HUES48 (cell line): Measurements from ENCODE around the gene PPP3CA.

ENCODE experiments used
- H3K27ac ChIP-seq: one replicate; pipeline ENCODE4 v1.7.0; 2013; ENCODE audit warnings: low read depth, low read length, inconsistent platforms
- H3K27me3 ChIP-seq: 2 replicates; pipeline ENCODE4 v1.6.1; 2013; ENCODE audit warnings: mild to moderate bottlenecking, low read length; ENCODE audit not compliant: control insufficient read depth, insufficient read depth
- H3K36me3 ChIP-seq: 2 replicates; pipeline ENCODE4 v1.6.1; 2013; ENCODE audit warnings: low read length; ENCODE audit not compliant: control insufficient read depth, insufficient read depth
- H3K4me1 ChIP-seq: 2 replicates; pipeline ENCODE4 v1.6.1; 2013; ENCODE audit warnings: mild to moderate bottlenecking, low read length; ENCODE audit not compliant: control insufficient read depth, insufficient read depth
- H3K4me3 ChIP-seq: 2 replicates; pipeline ENCODE4 v1.5.1; 2013; ENCODE audit warnings: mild to moderate bottlenecking, low read depth, low read length
- H3K9ac ChIP-seq: 2 replicates; pipeline ENCODE4 v1.6.1; 2013; ENCODE audit warnings: mild to moderate bottlenecking, low read depth, low read length, moderate library complexity
- H3K9me3 ChIP-seq: 2 replicates; pipeline ENCODE4 v1.6.1; 2013; ENCODE audit warnings: low read length; ENCODE audit not compliant: control insufficient read depth, insufficient read depth

Gene PPP3CA

DNA sequence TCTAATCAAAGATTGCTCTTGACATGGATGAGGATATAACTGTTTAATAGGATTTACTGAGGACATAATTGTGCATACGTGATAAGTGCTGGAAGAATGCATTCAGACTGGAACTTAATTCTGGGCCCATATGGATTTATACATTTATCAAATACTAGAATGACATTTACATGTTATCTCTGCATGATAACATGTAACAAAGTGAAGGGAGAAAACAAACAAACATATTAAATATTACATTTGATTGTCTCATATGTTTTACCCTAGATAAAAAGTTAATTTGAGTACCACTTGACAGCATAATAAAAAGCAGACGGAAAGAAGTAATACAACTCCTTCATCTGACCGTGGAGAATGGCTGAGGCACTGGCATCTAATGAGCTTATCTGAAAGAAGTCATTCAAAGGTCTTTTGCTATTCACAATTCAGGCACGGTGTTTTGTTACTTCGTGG is 297.8 kb downstream of the PPP3CA start:
- Histone ChIP-seq H3K4me1 (peaks cover 32% of the 10 kb centered on the region), H3K27me3 (no peaks in the 10 kb centered on the region), H3K4me3 (no peak overlapping the region), H3K36me3 (no peaks in the 10 kb centered on the region), H3K27ac (no peak overlapping the region), H3K9me3 (no peaks in the 10 kb centered on the region), H3K9ac (no peak overlapping the region)

GRCh38 chr4:101044766-101045165 is 302.6 kb downstream of the PPP3CA start:
- Histone ChIP-seq H3K9me3 (no peaks in the 10 kb centered on the region), H3K4me3 (no peak overlapping the region), H3K27ac (peak overlapping the region; percentile 53), H3K36me3 (no peaks in the 10 kb centered on the region), H3K27me3 (no peaks in the 10 kb centered on the region; the same call in 1 of the 2 replicates), H3K9ac (no peak overlapping the region), H3K4me1 (peaks cover 15% of the 10 kb centered on the region)

DNA sequence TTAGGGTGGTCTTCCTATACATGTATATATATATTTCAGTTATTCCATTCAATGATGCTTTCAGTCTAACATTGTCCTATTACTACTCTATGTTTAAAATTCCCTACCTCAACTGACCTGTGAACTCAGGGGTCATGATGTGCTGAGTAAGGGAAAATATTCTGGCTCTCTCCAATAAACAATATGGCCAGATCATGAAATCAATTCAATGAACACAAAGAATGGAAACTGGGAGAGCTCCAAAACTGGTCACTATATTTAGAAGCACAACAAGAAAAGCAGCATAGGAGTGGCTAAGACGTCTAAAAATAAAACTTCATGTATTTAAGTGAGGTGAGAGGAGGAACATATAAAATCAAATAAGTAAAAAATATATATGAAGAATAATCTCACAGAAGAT is 304.5 kb downstream of the PPP3CA start:
- Histone ChIP-seq H3K4me3 (no peak overlapping the region), H3K36me3 (no peaks in the 10 kb centered on the region), H3K9me3 (no peaks in the 10 kb centered on the region), H3K9ac (no peak overlapping the region), H3K4me1 (peaks cover 15% of the 10 kb centered on the region), H3K27ac (no peak overlapping the region), H3K27me3 (no peaks in the 10 kb centered on the region; the same call in 1 of the 2 replicates)

DNA sequence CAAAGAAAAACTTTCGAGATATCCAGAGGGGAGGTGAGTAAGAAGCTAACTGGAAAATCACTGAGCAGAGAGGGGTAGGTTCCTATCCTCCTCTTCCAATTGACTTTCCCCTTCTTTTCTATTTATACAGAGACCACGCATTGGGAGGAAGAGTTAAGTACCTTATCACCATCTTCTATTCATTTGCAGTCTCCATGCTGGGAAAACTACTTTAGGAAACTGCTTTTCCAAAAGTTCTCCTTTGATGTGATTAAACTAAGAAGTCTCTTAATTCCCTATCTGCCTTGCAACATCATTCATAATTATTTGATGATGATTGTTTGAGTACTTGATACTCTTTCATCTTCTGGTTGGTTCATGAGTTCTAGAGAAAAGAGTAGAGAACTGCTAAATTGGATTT is 306.6 kb downstream of the PPP3CA start:
- Histone ChIP-seq H3K9me3 (no peaks in the 10 kb centered on the region), H3K27me3 (no peaks in the 10 kb centered on the region; the same call in 1 of the 2 replicates), H3K36me3 (0 out of 2 replicates have a peak, but pooled peaks cover 3% of the 10 kb centered on the region), H3K4me1 (peaks cover 15% of the 10 kb centered on the region), H3K4me3 (no peak overlapping the region), H3K27ac (no peak overlapping the region), H3K9ac (no peak overlapping the region)

DNA sequence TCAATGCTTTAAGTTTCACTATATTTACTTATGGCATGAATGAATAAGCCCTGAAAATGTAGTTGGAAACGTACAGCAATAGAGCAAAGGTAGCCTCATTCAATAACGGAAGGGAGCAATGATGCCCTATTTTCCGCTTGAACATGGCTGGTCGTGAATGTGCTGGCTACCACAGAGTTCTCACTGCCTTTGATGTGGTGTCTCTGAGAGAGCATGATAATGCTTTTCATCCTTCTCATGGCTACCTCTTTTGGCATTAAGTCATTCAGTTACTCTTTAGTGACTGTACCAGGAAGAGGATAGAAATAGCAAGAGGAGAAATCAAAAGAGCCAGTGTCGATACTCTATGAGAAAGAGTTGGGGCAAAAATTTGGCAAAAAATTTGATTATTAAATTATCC is 308.0 kb downstream of the PPP3CA start:
- no peak overlapping the region for H3K9ac ChIP-seq
- H3K36me3 ChIP-seq: 0 out of 2 replicates have a peak, but pooled peaks cover 3% of the 10 kb centered on the region
- H3K9me3 ChIP-seq: no peaks in the 10 kb centered on the region
- H3K4me1 ChIP-seq: peaks cover 5% of the 10 kb centered on the region
- no peak overlapping the region for H3K4me3 ChIP-seq
- no peak overlapping the region for H3K27ac ChIP-seq
- no peaks in the 10 kb centered on the region; the same call in 1 of the 2 replicates for H3K27me3 ChIP-seq

DNA sequence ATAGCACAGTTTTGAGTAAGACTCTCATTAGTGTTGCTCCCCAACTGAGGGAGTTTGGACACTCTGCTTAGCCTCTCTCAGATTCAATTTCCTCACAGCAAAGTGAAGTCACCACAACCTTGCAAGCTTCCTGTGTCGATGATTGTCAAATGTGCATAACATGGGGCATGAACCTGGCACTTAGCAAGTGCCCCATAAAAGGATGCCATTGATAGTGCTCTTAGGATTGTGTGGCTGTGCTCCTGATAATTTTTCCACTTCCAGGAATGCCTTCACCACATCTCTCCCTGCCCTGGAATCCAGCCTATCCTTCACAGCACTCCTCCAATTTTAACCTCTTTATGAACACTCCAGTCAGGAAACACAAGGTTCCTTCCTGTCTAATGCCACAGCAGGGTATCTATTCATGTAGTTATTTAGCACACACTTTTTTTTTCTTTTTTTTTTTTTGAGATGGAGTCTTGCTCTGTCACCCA is 309.4 kb downstream of the PPP3CA start:
- Histone ChIP-seq H3K36me3 (0 out of 2 replicates have a peak, but pooled peaks cover 3% of the 10 kb centered on the region), H3K27me3 (no peaks in the 10 kb centered on the region; the same call in 1 of the 2 replicates), H3K27ac (no peak overlapping the region), H3K9me3 (no peaks in the 10 kb centered on the region), H3K4me1 (peaks cover 16% of the 10 kb centered on the region), H3K9ac (no peak overlapping the region), H3K4me3 (no peak overlapping the region)

- Histone ChIP-seq H3K4me1 (peaks cover 24% of the 10 kb centered on the region), H3K27me3 (no peaks in the 10 kb centered on the region; the same call in 1 of the 2 replicates), H3K9me3 (no peaks in the 10 kb centered on the region), H3K36me3 (0 out of 2 replicates have a peak, but pooled peaks cover 3% of the 10 kb centered on the region), H3K27ac (no peak overlapping the region), H3K9ac (no peak overlapping the region), H3K4me3 (no peak overlapping the region)
Observed at GRCh38 chr4:101037249-101037648, 310.1 kb downstream of the PPP3CA start.

GRCh38 chr4:101035487-101035886 is 311.8 kb downstream of the PPP3CA start:
- no peak overlapping the region for H3K9ac ChIP-seq
- peaks cover 37% of the 10 kb centered on the region for H3K4me1 ChIP-seq
- H3K9me3 ChIP-seq: no peaks in the 10 kb centered on the region
- no peaks in the 10 kb centered on the region for H3K27me3 ChIP-seq
- 0 out of 2 replicates have a peak, but pooled peaks cover 3% of the 10 kb centered on the region for H3K36me3 ChIP-seq
- no peak overlapping the region for H3K27ac ChIP-seq
- H3K4me3 ChIP-seq: no peak overlapping the region

- no peak overlapping the region for H3K9ac ChIP-seq
- H3K9me3 ChIP-seq: no peaks in the 10 kb centered on the region
- H3K36me3 ChIP-seq: 0 out of 2 replicates have a peak, but pooled peaks cover 3% of the 10 kb centered on the region
- H3K27me3 ChIP-seq: no peaks in the 10 kb centered on the region
- H3K4me1 ChIP-seq: peaks cover 48% of the 10 kb centered on the region
- H3K27ac ChIP-seq: no peak overlapping the region
- no peak overlapping the region for H3K4me3 ChIP-seq
Observed at GRCh38 chr4:101033986-101034385, 313.3 kb downstream of the PPP3CA start.

- H3K36me3 ChIP-seq: 0 out of 2 replicates have a peak, but pooled peaks cover 3% of the 10 kb centered on the region
- H3K9me3 ChIP-seq: no peaks in the 10 kb centered on the region
- peaks cover 55% of the 10 kb centered on the region for H3K4me1 ChIP-seq
- H3K27ac ChIP-seq: peak overlapping the region; percentile 85
- no peak overlapping the region for H3K9ac ChIP-seq
- no peak overlapping the region for H3K4me3 ChIP-seq
- H3K27me3 ChIP-seq: no peaks in the 10 kb centered on the region
Observed at GRCh38 chr4:101032541-101032940, 314.8 kb downstream of the PPP3CA start.

GRCh38 chr4:101031971-101032370 is 315.4 kb downstream of the PPP3CA start:
- Histone ChIP-seq H3K36me3 (0 out of 2 replicates have a peak, but pooled peaks cover 1% of the 10 kb centered on the region), H3K4me1 (peaks cover 60% of the 10 kb centered on the region), H3K27me3 (no peaks in the 10 kb centered on the region), H3K9ac (no peak overlapping the region), H3K9me3 (no peaks in the 10 kb centered on the region), H3K4me3 (peak overlapping the region; percentile 41; the same call in 1 of the 2 replicates), H3K27ac (peak overlapping the region; percentile 85)
